Dermis microvascular lymphatic vessel endothelial cell (primary cell): Measurements from ENCODE around the gene DNAJC1. TPM values are rescaled to one million over a fixed set of nuclear protein-coding genes. Genes with fewer than 3 reads are reported as not detected.
"Not testable (repeated sequence)": the region's sequence is repeated elsewhere in the genome, so short reads cannot be mapped to it uniquely, and the experiment has no call there.

Experiments
- DNase-seq, 2 donors: peaks; one replicate each; pipeline versions ENCODE4 v3.0.0 to v3.0.0-alpha.2; 2010; ENCODE audit warnings: low read depth in 2 of 2
- total RNA-seq: library from RNA; depleted of rRNA; stranded (reverse); fragments of >200 nt; gene quantifications from 2 replicates; pipeline ENCODE4 v1.2.1, GENCODE V29; 2014

DNAJC1 gene, protein sequence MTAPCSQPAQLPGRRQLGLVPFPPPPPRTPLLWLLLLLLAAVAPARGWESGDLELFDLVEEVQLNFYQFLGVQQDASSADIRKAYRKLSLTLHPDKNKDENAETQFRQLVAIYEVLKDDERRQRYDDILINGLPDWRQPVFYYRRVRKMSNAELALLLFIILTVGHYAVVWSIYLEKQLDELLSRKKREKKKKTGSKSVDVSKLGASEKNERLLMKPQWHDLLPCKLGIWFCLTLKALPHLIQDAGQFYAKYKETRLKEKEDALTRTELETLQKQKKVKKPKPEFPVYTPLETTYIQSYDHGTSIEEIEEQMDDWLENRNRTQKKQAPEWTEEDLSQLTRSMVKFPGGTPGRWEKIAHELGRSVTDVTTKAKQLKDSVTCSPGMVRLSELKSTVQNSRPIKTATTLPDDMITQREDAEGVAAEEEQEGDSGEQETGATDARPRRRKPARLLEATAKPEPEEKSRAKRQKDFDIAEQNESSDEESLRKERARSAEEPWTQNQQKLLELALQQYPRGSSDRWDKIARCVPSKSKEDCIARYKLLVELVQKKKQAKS
- 19.0 and 33.9 TPM in 2 replicates for total RNA-seq

DNA sequence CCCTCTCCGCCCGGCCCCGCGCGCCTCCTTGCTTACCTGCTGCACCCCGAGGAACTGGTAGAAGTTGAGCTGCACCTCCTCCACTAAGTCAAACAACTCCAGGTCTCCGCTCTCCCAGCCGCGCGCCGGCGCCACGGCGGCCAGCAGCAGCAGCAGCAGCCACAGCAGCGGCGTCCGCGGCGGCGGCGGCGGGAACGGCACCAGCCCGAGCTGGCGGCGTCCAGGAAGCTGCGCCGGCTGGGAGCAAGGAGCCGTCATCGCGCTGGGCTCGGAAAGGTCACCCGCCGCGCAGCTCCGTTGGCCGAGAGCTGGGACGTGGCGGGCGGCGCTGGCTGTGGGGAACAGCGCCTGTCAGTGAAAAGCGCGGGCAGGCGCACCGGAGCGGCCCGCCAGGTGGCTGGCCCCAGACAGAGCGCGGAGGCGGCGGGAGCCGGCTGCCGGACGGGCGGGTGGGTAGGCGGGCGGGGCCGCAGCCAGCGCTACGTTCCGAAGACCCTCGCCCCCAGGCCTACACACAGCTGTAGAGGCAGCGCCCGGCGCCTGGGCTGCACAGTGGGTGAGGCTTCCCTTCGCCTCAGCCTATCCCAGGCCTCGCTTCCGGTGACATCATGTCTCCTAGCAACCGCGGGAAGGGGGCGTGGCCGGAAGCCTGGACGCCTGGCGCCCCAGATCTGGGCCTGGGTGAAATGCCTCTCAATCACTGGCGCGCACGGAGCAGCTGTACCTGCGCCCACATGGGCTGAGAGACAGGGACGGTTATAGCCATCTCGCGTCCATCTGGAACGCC, at the start of gene DNAJC1:
Gene DNAJC1 (minus strand): TSS at position 554 of the 787 bp plus-strand sequence. CDS start 296 bp downstream, at position 258.
- DNase-seq: peak; percentile 89 to 96

DNA sequence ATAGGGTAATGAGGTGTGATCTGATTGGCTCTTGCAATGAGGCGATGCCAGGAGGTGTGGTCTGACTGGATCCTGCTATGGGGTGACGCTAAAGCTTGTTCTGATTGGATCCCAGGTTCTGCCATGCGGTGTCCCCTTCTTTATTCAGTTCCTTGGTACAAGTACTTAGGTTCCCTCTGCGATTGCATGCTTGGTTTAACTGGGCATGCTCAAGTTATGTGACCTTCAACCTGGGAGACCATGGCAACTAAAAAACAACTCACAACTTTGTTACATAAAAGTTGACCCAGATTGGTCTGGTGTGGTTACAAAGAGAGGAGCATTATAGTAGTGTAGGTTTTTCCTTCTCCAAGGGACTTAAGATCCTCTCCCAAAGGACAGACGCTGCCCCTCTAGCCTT, 49.5 kb upstream of the DNAJC1 start:
- no peak for DNase-seq

DNA sequence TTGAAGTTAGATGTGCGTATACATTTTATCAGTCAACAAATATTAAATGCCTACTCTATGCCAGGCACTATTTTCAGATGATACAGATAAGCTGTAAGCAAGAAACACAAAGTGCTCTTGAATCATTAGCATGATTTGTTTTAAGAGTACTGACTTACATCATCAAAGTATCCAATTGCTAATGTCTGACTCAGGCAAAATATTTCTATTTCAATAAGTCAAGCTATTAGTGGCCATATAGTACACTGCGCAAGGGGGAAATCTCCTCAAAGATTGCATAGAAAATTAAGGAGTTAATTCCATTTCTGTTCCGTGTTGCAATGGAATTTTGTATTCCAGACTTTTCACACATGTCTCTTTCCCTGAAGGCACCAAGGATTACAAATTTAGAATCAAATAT, 46.1 kb upstream of the DNAJC1 start:
- no peak for DNase-seq

- no peak for DNase-seq
Measured at GRCh38 chr10:22047812-22048211, 44.3 kb upstream of the DNAJC1 start.

DNA sequence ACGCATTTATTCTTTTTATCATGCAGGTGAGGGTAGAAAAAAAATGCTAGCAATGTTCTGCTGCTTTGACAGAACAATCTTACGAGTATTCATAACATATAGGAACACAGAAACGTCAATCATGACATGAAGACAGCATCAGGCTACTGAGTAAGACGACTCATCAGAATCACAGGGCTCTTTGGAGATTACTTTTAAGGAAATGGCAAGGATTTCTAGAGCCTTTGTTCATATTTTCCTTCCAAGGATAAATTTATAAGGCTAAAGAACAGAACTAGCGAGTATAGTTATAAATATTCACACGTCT, 39.8 kb upstream of the DNAJC1 start:
- no peak for DNase-seq

DNA sequence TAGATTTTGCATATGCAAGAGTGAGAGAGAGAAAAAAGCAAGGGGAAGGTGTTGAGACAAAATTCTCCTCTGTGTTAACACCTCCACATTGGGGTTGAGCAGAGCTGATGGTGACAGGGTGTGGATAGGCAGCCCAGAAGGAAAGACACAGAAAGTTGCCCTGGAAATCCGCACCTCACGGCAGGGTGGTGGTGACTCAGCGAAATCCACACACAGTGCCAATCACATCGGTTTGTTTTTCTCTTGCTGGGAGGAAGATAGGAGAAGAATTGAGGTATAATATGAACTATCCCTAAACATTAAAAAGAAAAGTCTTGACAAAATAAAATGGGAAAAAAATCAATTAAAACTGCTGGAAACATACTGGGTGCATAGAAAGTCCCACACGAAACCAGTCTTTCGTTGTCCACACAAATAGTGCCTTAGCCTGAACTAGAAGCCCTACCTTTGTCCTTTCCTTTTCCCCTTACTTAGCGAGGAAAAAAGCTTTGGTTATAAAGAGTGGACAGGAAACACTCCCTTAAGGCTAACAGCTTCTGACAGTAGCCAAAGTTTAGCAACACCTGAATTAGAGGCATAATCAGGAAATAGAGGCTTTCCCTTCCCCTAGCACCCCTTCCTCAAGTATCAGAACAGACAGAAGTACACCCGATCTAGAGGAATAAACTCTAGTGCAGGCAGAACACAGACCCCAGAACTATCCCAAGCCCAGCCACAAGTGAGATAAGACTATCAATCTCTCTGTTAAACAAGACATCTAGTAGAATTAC, 39.2 kb upstream of the DNAJC1 start:
- no peak for DNase-seq

DNA sequence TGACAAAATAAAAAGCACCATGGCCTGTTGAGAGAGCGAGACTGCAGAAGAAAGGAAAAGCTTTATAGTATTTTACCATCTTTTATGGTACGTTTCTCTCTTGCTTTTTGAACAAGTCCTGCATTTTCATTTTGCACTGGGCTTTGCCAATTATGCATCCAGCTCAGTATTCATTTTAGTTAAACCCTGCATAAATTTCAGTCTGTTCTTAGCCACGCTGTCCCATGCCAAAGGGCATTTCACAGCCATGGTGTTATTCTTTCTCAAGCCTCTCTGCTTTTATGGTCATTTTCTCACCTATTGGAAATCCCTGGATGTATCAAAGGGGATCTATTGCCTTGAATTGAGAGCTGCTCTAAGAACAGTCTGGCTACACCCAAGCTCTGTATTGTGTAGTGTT, 30.8 kb upstream of the DNAJC1 start:
- no peak for DNase-seq

DNA sequence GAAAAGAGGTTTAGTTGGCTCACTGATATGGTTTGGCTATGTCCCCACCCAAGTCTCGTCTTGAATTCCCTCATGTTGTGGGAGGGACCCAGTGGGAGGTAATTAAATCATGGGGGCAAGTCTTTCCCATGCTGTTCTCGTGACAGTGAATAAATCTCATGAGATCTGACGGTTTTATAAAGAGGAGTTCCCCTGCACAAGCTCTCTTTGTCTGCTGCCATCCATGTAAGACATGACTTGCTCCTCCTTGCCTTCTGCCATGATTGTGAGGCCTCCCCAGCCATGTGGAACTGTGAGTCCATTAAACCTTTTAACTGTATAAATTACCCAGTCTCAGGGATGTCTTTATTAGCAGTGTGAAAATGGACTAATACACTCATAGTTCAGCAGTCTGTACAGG, 28.7 kb upstream of the DNAJC1 start:
- DNase-seq: not testable (repeated sequence)

DNA sequence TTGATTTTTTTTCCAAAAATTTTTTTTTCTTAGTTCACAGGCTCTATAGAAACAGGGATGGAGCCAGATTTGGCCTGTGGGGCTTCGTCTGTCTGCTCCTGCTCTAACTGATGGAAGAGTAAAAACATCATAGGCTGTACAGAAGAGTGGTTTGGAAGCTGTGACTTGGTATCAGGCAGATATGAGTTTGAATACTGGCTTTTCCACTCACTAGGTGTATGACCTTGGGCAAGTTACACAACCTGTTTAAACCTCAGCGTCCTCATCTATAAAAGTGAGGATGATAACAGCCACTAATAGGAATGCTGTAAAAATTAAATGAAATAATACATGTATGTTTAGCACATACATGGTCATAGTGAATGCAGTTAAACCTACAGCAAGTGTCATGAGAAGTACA, 26.9 kb upstream of the DNAJC1 start:
- DNase-seq: no peak

DNA sequence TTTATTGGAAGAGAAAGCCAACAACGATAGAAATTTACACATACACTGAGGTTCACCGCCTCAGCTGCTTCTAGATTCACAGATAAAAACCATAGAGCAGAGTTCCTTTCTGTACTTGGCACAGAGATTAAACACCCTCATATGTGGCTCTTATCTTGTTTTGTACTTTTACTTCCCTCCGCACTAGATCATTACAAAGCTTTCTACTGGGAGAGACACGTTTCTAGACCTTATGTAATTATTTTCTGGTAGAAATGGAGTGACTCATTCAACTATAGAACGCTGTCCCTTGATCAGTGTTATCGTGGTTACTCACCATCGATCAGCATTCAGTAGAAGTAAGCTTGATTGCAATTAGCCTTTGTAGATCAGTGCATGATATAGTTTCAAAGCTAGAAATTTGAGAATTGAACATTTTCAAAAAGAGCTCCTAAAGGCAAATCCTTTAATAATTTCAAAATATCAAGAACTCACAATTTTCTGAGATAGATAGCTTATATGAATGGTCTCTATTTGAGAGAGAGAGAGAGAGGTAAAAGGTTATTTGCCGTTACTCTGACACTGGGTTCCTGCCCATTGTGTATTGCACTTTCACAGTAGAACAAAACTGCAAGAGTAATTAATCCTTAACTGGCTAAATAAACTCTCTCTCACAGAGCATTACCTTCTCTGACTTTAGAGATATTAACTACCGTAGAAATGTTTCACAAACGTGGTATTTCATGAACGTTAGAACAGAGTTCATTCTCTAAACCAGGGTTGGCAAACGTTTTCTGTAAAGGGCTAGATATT, 26.1 kb upstream of the DNAJC1 start:
- no peak for DNase-seq

DNA sequence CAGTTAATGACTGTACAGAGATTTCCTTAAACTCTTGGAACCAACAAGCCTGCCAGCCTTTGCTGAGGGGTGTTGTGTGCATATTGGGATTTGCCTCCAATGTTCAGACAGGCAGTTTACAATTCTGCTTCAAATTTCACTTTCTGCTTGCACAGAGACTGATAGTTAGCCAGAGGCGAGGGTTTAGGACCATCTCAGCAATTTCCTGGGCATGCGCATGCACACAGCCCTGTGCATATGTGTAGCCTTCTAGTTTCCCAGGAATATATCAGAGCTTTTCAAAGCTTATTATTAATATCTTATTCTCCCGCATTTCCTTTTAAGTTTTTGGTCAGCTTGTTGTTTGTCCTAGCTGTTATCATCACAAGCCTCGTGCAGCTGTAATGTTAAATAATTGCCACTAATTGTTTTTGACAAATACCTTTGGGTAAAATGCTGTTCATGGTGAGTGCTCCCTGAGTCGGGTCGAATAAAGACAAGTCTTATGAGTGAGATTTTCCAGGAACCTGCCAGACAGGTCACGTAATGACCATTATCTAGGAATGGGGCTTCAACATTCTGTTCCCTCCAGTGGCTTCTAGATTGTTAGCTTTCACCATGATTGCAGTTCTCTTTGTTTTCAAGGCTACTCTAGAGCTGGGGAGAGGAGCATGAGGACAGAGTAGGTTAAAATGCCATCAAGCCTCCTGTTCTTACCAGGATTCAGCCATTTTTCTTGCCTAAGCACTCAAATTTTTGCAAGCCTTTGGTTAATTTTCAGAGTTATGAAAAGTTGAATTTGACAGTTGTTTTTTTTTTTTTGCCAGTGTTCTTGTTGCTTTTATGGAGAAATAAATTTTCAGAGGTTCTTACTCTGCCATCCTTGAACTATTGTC, 24.1 kb upstream of the DNAJC1 start:
- no peak for DNase-seq

DNA sequence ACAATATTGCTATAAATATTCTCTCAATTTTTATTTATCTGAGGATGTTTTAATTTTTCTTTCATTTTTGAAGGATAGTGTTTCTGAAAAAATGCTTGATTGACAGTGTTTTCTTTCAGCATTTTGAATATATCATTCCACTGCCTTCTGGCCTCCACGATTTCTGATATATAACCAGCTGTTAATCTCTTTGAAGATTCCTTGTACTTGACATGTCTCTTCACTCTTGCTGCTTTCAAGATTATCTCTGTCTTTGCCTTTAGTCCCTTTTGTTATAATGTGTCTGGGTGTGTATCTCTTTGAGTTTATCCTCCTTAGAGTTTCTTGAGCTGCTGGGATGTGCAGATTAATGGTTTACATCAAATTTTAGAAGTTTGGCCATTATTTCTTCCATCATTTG, 22.8 kb upstream of the DNAJC1 start:
- DNase-seq: no peak

DNA sequence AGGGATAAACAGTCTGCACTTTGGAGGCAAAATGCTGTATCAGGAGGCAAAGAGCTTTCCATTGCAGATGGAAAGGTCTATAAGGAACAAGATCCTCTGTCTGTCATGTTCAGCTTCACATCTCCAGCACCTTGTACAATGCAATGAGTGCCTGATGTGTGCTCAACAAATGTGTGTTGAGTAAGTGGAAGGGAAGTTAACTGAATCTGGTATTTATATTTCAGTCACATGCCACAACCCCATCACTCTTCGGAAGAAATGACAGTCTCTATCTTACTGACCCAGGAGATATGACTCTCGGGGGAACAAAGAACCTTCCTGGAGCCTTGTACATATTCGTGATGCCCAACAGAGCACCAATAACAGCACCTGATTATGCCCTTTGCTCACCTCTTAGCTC, 20.0 kb upstream of the DNAJC1 start:
- no peak for DNase-seq

GRCh38 chr10:22022257-22023032, 18.9 kb upstream of the DNAJC1 start:
- no peak for DNase-seq

GRCh38 chr10:22021144-22021543, 17.6 kb upstream of the DNAJC1 start:
- DNase-seq: not testable (repeated sequence)

DNA sequence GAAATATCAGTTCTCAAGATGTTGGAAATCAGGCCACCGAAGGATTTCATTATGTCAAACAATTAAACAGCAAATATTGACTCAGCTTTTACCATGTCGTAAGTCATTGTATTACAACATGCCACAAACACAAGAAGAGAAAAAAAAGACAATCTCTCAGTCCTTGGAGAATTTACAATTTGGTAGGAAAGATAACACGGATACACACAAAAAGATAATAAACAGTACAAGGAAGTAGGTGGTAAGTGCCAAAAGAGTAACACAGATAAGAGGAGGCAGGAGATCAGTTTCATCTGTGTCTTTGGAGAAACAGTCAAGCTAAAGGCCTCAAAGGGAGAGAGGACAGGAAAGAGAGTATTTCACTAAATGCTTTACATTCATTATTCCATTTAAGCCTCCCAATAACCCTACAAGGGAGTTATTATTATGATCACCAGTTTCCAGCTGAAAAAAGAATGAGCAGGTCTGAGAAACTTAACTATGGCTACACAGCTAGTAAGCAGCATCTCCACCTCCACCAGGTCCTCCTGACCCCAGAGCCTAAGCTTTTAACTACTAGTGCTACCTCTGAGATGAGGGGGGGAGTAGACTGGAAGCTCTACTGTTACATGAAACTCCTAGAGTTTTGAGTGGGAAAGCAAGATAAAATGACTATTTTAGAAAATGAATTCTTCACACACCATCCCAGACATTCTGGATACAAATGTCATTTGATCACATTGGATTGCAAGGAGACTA, 13.9 kb upstream of the DNAJC1 start:
- DNase-seq: no peak

DNA sequence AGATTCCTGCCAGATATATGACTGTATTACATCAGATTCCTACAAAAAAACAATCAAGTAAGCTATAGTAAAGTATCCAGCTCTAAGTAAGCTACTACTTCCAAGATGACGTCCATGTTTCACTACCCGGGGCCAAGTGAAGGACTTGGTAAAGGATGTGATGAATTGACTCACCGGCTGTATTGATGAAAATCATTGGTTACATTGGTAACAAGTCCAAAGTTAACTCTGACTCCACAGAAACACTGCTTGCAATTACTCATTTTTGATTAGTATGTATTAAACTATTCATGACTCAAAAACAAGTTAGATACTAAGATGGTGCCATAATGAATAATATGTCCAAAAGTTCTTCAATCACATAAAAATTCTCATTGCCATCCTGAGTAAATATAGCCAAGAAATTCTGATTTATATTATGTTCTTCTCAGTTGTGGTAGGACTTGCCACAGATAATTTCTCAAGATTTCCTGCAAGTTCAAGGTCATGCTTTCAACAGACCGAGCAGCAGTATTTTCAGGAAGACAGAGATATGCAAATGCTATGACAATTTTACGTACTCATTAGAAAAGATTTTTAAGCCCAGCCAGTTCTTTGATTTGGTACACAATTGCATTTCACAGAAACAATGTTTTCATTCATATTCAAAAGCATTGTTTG, 12.6 kb upstream of the DNAJC1 start:
- no peak for DNase-seq

- DNase-seq: peak in 1 of 2 donors; percentile 25
Measured at GRCh38 chr10:22010973-22011408, 7.5 kb upstream of the DNAJC1 start.
